ENCODE measurements around the gene KSR1. TPM values are rescaled to one million over a fixed set of nuclear protein-coding genes. Genes with fewer than 3 reads are reported as not detected.

KSR1 gene
- total RNA-seq, 1 experiment from 2014 or later: 21.7 TPM

- no TSS peak for BruUV-seq (replicated peaks)
- Histone ChIP-seq H3K4me3 (ENCODE audit: low read depth in 2 of 2, low read length in 2 of 2) (no peak overlapping the region), H3K27ac (ENCODE audit: low read length) (no peak overlapping the region), H3K4me1 (ENCODE audit: control insufficient read depth, insufficient read depth, low read length) (no peaks in the 10 kb centered on the region), H3K36me3 (ENCODE audit: control insufficient read depth, insufficient read depth, low read length) (no peaks in the 10 kb centered on the region), H3K27me3 (ENCODE audit: control insufficient read depth, insufficient read depth, low read length) (no peaks in the 10 kb centered on the region), H3K9me3 (ENCODE audit: control insufficient read depth, insufficient read depth, low read depth, low read length) (no peaks in the 10 kb centered on the region)
- in situ Hi-C loops (cut with HindIII; ENCODE audit: low pct_unique_long_range_greater_than_20kb, low sequenced_read_pairs): no loop called here
- TF ChIP-seq CTCF (IDR thresholded peaks at IDR 0.05): no peak
- TF ChIP-seq TCF7L2 (IDR thresholded peaks at IDR 0.05; ENCODE audit: low read depth, low read length): no peak
- no peak for TF ChIP-seq POLR2AphosphoS5 (IDR thresholded peaks at IDR 0.05; ENCODE audit: low read depth, low read length)
- no peak for TF ChIP-seq REST (IDR thresholded peaks at IDR 0.05; ENCODE audit: insufficient read depth in 1 of 2, low read depth in 2 of 2, low read length in 1 of 2)
- no peak for TF ChIP-seq SIN3A (IDR thresholded peaks at IDR 0.05; ENCODE audit: borderline replicate concordance, insufficient read depth, low read depth, low read length)
- ATAC-seq: no peak
- CTCF ChIA-PET: no interaction called here
- intact Hi-C loops (cut with micrococcal nuclease; ENCODE audit: unreplicated experiment): no loop called here
- POLR2A ChIA-PET: no interaction called here
- no peak for DNase-seq (ENCODE audit: low read depth, low spot score)
These were observed 38.0 kb upstream of the KSR1 start for GRCh38 chr17:27418366-27418615.

GRCh38 chr17:27419156-27419555 lies 37.1 kb upstream of the KSR1 start:
- BruUV-seq (replicated peaks): no TSS peak
- no peak for ATAC-seq
- H3K4me3 ChIP-seq (ENCODE audit: low read depth in 2 of 2, low read length in 2 of 2): no peak overlapping the region
- POLR2A ChIA-PET: no interaction called here
- H3K9me3 ChIP-seq (ENCODE audit: control insufficient read depth, insufficient read depth, low read depth, low read length): no peaks in the 10 kb centered on the region
- TF ChIP-seq POLR2AphosphoS5 (IDR thresholded peaks at IDR 0.05; ENCODE audit: low read depth, low read length) (no peak), CTCF (IDR thresholded peaks at IDR 0.05) (no peak), TCF7L2 (IDR thresholded peaks at IDR 0.05; ENCODE audit: low read depth, low read length) (no peak), REST (IDR thresholded peaks at IDR 0.05; ENCODE audit: insufficient read depth in 1 of 2, low read depth in 2 of 2, low read length in 1 of 2) (no peak), SIN3A (IDR thresholded peaks at IDR 0.05; ENCODE audit: borderline replicate concordance, insufficient read depth, low read depth, low read length) (no peak)
- no peak overlapping the region for H3K27ac ChIP-seq (ENCODE audit: low read length)
- CTCF ChIA-PET: no interaction called here
- H3K36me3 ChIP-seq (ENCODE audit: control insufficient read depth, insufficient read depth, low read length): no peaks in the 10 kb centered on the region
- no peaks in the 10 kb centered on the region for H3K27me3 ChIP-seq (ENCODE audit: control insufficient read depth, insufficient read depth, low read length)
- in situ Hi-C loops (cut with HindIII; ENCODE audit: low pct_unique_long_range_greater_than_20kb, low sequenced_read_pairs): no loop called here
- no peak for DNase-seq (ENCODE audit: low read depth, low spot score)
- intact Hi-C loops (cut with micrococcal nuclease; ENCODE audit: unreplicated experiment): no loop called here
- no peaks in the 10 kb centered on the region for H3K4me1 ChIP-seq (ENCODE audit: control insufficient read depth, insufficient read depth, low read length)

Data from Panc1 (cell line).